PC-3 (cell line): ENCODE data around the gene PCSK5.

Source experiments
- CTCF ChIP-seq: fragments of 300-600 bp; sonication (generic); conservative IDR thresholded peaks from 2 replicates; pipeline ENCODE4 v1.5.1; 2017; ENCODE audit warnings: antibody characterized with exemption, low read depth, mild to moderate bottlenecking, low read length
- EZH2 ChIP-seq: fragments of 300-600 bp; sonication (generic); IDR thresholded peaks from one replicate; pipeline ENCODE4 v1.6.1; 2017; ENCODE audit warnings: antibody characterized with exemption, mild to moderate bottlenecking, low read length; ENCODE audit not compliant: unreplicated experiment

GRCh38 chr9:75890472-75891276 lies at the start of gene PCSK5:
- TF ChIP-seq CTCF (no peak), EZH2 (no peak)
